Adrenal gland (tissue), 5 donors: Measurements from ENCODE around the gene SPART.
"Not testable (repeated sequence)": the region's sequence is repeated elsewhere in the genome, so short reads cannot be mapped to it uniquely, and the experiment has no call there.

ENCODE experiments used
- POLR2A ChIP-seq, 2 donors: fragments of 450-650 bp; IDR thresholded peaks; one replicate each; pipeline ENCODE4 v1.6.1; 2017; ENCODE audit warnings: antibody characterized with exemption in 2 of 2, mild to moderate bottlenecking in 2 of 2, moderate library complexity in 1 of 2
- TF ChIP-seq, protein P1 (sequence below), 6 experiments: fragments of 450-650 bp in 4 of 6; fragments of 200-600 bp in 2 of 6; sonication (generic) in 1 of 6; IDR thresholded peaks; 1 replicate in 5 of 6; 2 replicates in 1 of 6; pipeline versions ENCODE4 v1.5.1 to v1.8.0; 2016 to 2021; ENCODE audit warnings: antibody characterized with exemption in 6 of 6, mild to moderate bottlenecking in 2 of 6, moderate library complexity in 1 of 6
- donor health status: DM: no; HTN: no; CAD: no.

DNA sequence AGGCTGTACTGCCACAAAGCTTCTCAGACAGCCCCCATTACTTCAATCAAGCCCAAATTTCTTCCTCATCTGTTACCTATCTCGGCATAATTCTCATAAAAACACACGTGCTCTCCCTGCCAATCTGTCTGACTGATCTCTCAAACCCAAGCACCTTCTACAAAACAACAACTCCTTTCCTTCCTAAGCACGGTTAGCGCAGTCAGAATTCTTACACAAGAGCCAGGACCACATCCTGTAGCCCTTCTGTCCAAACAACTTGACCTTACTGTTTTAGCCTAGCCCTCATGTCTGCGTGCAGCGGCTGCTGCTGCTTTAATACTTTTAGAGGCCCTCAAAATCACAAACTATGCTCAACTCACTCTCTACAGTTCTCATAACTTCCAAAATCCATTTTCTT is 26.4 kb downstream of the SPART start:
- TF ChIP-seq, protein P1, sequence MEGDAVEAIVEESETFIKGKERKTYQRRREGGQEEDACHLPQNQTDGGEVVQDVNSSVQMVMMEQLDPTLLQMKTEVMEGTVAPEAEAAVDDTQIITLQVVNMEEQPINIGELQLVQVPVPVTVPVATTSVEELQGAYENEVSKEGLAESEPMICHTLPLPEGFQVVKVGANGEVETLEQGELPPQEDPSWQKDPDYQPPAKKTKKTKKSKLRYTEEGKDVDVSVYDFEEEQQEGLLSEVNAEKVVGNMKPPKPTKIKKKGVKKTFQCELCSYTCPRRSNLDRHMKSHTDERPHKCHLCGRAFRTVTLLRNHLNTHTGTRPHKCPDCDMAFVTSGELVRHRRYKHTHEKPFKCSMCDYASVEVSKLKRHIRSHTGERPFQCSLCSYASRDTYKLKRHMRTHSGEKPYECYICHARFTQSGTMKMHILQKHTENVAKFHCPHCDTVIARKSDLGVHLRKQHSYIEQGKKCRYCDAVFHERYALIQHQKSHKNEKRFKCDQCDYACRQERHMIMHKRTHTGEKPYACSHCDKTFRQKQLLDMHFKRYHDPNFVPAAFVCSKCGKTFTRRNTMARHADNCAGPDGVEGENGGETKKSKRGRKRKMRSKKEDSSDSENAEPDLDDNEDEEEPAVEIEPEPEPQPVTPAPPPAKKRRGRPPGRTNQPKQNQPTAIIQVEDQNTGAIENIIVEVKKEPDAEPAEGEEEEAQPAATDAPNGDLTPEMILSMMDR (IDR thresholded peaks at IDR 0.05): not testable (repeated sequence)
- TF ChIP-seq POLR2A (IDR thresholded peaks at IDR 0.05): not testable (repeated sequence)
